HL-60 (cell line): Measurements from ENCODE around the gene PES1.

Source experiments
- POLR2AphosphoS5 ChIP-seq: IDR thresholded peaks from 2 replicates; pipeline ENCODE4 v1.6.1; 2012; ENCODE audit warnings: low read depth
- TF ChIP-seq, protein P1 (sequence below): IDR thresholded peaks from one replicate; pipeline ENCODE4 v1.5.1; 2011; ENCODE audit warnings: low read length, control low read depth, inconsistent platforms; ENCODE audit not compliant: insufficient read depth
- TF ChIP-seq, protein P2 (sequence below): IDR thresholded peaks from 2 replicates; pipeline ENCODE4 v1.6.1; 2012; ENCODE audit warnings: low read depth; ENCODE audit not compliant: insufficient replicate concordance

DNA sequence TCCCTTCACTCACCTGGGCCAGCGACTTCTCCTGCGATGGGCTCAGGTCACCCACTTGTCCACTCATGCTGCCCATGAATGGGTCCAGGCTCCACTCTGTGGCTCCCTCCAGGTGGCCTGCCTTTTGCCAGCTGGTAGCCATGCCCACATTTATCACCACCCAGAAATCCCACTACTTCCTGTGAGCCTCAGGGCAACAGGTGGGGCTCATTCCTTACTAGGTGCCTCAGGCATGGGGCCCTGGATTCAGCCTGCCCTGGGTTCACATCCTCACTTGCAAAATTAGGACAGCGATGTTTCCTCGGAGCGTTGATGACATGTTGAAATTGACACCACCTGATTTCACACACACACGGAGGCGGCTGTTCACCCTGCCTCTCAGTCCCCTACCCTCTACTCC, 45.1 kb downstream of the PES1 start, which contains the start of gene SEC14L6:
- TF ChIP-seq, protein P1, sequence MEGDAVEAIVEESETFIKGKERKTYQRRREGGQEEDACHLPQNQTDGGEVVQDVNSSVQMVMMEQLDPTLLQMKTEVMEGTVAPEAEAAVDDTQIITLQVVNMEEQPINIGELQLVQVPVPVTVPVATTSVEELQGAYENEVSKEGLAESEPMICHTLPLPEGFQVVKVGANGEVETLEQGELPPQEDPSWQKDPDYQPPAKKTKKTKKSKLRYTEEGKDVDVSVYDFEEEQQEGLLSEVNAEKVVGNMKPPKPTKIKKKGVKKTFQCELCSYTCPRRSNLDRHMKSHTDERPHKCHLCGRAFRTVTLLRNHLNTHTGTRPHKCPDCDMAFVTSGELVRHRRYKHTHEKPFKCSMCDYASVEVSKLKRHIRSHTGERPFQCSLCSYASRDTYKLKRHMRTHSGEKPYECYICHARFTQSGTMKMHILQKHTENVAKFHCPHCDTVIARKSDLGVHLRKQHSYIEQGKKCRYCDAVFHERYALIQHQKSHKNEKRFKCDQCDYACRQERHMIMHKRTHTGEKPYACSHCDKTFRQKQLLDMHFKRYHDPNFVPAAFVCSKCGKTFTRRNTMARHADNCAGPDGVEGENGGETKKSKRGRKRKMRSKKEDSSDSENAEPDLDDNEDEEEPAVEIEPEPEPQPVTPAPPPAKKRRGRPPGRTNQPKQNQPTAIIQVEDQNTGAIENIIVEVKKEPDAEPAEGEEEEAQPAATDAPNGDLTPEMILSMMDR: no peak
- TF ChIP-seq POLR2AphosphoS5: no peak
- TF ChIP-seq, protein P2, sequence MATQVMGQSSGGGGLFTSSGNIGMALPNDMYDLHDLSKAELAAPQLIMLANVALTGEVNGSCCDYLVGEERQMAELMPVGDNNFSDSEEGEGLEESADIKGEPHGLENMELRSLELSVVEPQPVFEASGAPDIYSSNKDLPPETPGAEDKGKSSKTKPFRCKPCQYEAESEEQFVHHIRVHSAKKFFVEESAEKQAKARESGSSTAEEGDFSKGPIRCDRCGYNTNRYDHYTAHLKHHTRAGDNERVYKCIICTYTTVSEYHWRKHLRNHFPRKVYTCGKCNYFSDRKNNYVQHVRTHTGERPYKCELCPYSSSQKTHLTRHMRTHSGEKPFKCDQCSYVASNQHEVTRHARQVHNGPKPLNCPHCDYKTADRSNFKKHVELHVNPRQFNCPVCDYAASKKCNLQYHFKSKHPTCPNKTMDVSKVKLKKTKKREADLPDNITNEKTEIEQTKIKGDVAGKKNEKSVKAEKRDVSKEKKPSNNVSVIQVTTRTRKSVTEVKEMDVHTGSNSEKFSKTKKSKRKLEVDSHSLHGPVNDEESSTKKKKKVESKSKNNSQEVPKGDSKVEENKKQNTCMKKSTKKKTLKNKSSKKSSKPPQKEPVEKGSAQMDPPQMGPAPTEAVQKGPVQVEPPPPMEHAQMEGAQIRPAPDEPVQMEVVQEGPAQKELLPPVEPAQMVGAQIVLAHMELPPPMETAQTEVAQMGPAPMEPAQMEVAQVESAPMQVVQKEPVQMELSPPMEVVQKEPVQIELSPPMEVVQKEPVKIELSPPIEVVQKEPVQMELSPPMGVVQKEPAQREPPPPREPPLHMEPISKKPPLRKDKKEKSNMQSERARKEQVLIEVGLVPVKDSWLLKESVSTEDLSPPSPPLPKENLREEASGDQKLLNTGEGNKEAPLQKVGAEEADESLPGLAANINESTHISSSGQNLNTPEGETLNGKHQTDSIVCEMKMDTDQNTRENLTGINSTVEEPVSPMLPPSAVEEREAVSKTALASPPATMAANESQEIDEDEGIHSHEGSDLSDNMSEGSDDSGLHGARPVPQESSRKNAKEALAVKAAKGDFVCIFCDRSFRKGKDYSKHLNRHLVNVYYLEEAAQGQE: no peak
